ENCODE data around the gene ZNF490.

The ZNF490 gene

GRCh38 chr19:12639901-12640613 is 29.4 kb upstream of the ZNF490 start:
- no peak overlapping the region for H3K4me3 ChIP-seq (ENCODE audit: low read depth, low read length)
- peak; percentile 57 for DNase-seq (ENCODE audit: low read depth)
- TF ChIP-seq CTCF (IDR thresholded peaks at IDR 0.05; ENCODE audit: low read depth, low read length, missing control alignments), result peak; percentile 83

GRCh38 chr19:12638611-12639182 is 28.1 kb upstream of the ZNF490 start:
- DNase-seq (ENCODE audit: low read depth), result no peak
- TF ChIP-seq CTCF (IDR thresholded peaks at IDR 0.05; ENCODE audit: low read depth, low read length, missing control alignments), result no peak
- no peak overlapping the region for H3K4me3 ChIP-seq (ENCODE audit: low read depth, low read length)

- no peak overlapping the region for H3K4me3 ChIP-seq (ENCODE audit: low read depth, low read length)
- no peak for TF ChIP-seq CTCF (IDR thresholded peaks at IDR 0.05; ENCODE audit: low read depth, low read length, missing control alignments)
- no peak for DNase-seq (ENCODE audit: low read depth)
Observed at GRCh38 chr19:12636631-12637030, 26.0 kb upstream of the ZNF490 start.

- no peak for TF ChIP-seq CTCF (IDR thresholded peaks at IDR 0.05; ENCODE audit: low read depth, low read length, missing control alignments)
- no peak overlapping the region for H3K4me3 ChIP-seq (ENCODE audit: low read depth, low read length)
- DNase-seq (ENCODE audit: low read depth), result no peak
Observed at GRCh38 chr19:12629215-12629614, 18.6 kb upstream of the ZNF490 start.

GRCh38 chr19:12628040-12629022 is 17.7 kb upstream of the ZNF490 start:
- TF ChIP-seq CTCF (IDR thresholded peaks at IDR 0.05; ENCODE audit: low read depth, low read length, missing control alignments), result no peak
- DNase-seq (ENCODE audit: low read depth), result no peak
- no peak overlapping the region for H3K4me3 ChIP-seq (ENCODE audit: low read depth, low read length)

- TF ChIP-seq CTCF (IDR thresholded peaks at IDR 0.05; ENCODE audit: low read depth, low read length, missing control alignments), result no peak
- H3K4me3 ChIP-seq (ENCODE audit: low read depth, low read length), result no peak overlapping the region
- DNase-seq (ENCODE audit: low read depth), result no peak
Observed at GRCh38 chr19:12626958-12627357, 16.3 kb upstream of the ZNF490 start.
